Activated CD4-positive, alpha-beta T cell treated with anti-CD3 and anti-CD28 coated beads, Interleukin-2, amount 10 ng/mL, durations not matched to agents 24 days and 14 days (primary cell): ENCODE results near the gene ELAVL1. TPM values are rescaled to one million over a fixed set of nuclear protein-coding genes. Genes with fewer than 3 reads are reported as not detected.

ENCODE experiments used
- DNase-seq: peaks from one replicate; pipeline ENCODE4 v3.0.0; 2022
- H3K27ac Mint-ChIP-seq: one replicate; pipeline ENCODE4 v1.8.0; 2022; ENCODE audit warnings: mild to moderate bottlenecking, mixed read lengths
- H3K27me3 Mint-ChIP-seq: one replicate; pipeline ENCODE4 v1.8.0; 2022; ENCODE audit warnings: mixed read lengths
- H3K36me3 Mint-ChIP-seq: one replicate; pipeline ENCODE4 v1.8.0; 2022; ENCODE audit warnings: low read depth, mild to moderate bottlenecking, mixed read lengths
- H3K4me1 Mint-ChIP-seq: one replicate; pipeline ENCODE4 v1.8.0; 2021; ENCODE audit warnings: mixed read lengths
- H3K4me3 Mint-ChIP-seq: one replicate; pipeline ENCODE4 v1.8.0; 2022; ENCODE audit warnings: mild to moderate bottlenecking, moderate library complexity, mixed read lengths
- H3K9me3 Mint-ChIP-seq: one replicate; pipeline ENCODE4 v1.8.0; 2021; ENCODE audit warnings: mixed read lengths
- intact Hi-C: fragments of 100-400 bp; cut with micrococcal nuclease; formaldehyde crosslinking; loops from one replicate; pipeline ENCODE4 v1.15.1; 2023
- total RNA-seq: library from RNA; stranded (reverse); gene quantifications from 2 replicates; pipeline ENCODE4 v1.2.3, GENCODE V29; 2022

The ELAVL1 gene
- 191 and 193 TPM in 2 replicates for total RNA-seq

GRCh38 chr19:8005534-8006256, at the start of gene ELAVL1:
TSS of gene ELAVL1 (minus strand) at chr19:8005641. CDS start at chr19:7991815, 13,826 bp downstream.
- DNase-seq: peak; percentile 98
- Mint-ChIP-seq H3K4me1 (peaks cover 30% of the 10 kb centered on the region), H3K4me3 (peak within 1 kb of the TSS; percentile 96), H3K27ac (peak within 1 kb of the TSS; percentile 89), H3K9me3 (no peaks in the 10 kb centered on the region), H3K27me3 (no peaks in the 10 kb centered on the region), H3K36me3 (peaks cover 20% of the 10 kb centered on the region)
- intact Hi-C loops: loop anchor here (10.0 kb wide), 1 partner anchor 829 kb away; the partner anchor contains the start of genes MBD3L1 and ZNF558

- Mint-ChIP-seq H3K4me1 (peaks cover 13% of the 10 kb centered on the region), H3K27ac (no peak overlapping the region), H3K27me3 (peaks cover 5% of the 10 kb centered on the region), H3K4me3 (no peak overlapping the region), H3K36me3 (no peaks in the 10 kb centered on the region), H3K9me3 (no peaks in the 10 kb centered on the region)
- intact Hi-C loops: no loop called here
- DNase-seq: no peak
Measured at GRCh38 chr19:8054169-8054568, 48.7 kb upstream of the ELAVL1 start.

GRCh38 chr19:8052464-8052859, 47.0 kb upstream of the ELAVL1 start, which contains the start of gene CCL25:
TSS of gene CCL25 (plus strand) at chr19:8052760. CDS start at chr19:8053050, 290 bp downstream.
- Mint-ChIP-seq H3K27me3 (peaks cover 7% of the 10 kb centered on the region), H3K4me1 (peaks cover 14% of the 10 kb centered on the region), H3K36me3 (no peaks in the 10 kb centered on the region), H3K4me3 (peak within 1 kb of the TSS; percentile 3), H3K27ac (peak within 1 kb of the TSS; percentile 41), H3K9me3 (no peaks in the 10 kb centered on the region)
- no peak for DNase-seq
- intact Hi-C loops: no loop called here

- Mint-ChIP-seq H3K4me3 (peak overlapping the region; percentile 65), H3K27ac (no peak overlapping the region), H3K36me3 (no peaks in the 10 kb centered on the region), H3K9me3 (no peaks in the 10 kb centered on the region), H3K4me1 (peaks cover 18% of the 10 kb centered on the region), H3K27me3 (peaks cover 8% of the 10 kb centered on the region)
- intact Hi-C loops: no loop called here
- DNase-seq: peak; percentile 92
Measured at GRCh38 chr19:8050274-8051096, 45.0 kb upstream of the ELAVL1 start.

- DNase-seq: peak; percentile 73
- Mint-ChIP-seq H3K36me3 (no peaks in the 10 kb centered on the region), H3K4me1 (peaks cover 7% of the 10 kb centered on the region), H3K27ac (no peak overlapping the region), H3K27me3 (peaks cover 9% of the 10 kb centered on the region), H3K4me3 (no peak overlapping the region), H3K9me3 (no peaks in the 10 kb centered on the region)
- intact Hi-C loops: no loop called here
Measured at GRCh38 chr19:8046569-8047165, 41.2 kb upstream of the ELAVL1 start.

- no peaks in the 10 kb centered on the region for H3K36me3 Mint-ChIP-seq
- DNase-seq: no peak
- H3K27me3 Mint-ChIP-seq: peaks cover 9% of the 10 kb centered on the region
- intact Hi-C loops: no loop called here
- peaks cover 7% of the 10 kb centered on the region for H3K4me1 Mint-ChIP-seq
- H3K27ac Mint-ChIP-seq: no peak overlapping the region
- H3K4me3 Mint-ChIP-seq: no peak overlapping the region
- H3K9me3 Mint-ChIP-seq: no peaks in the 10 kb centered on the region
Measured at GRCh38 chr19:8045872-8046568, 40.6 kb upstream of the ELAVL1 start.

- no peak overlapping the region for H3K4me3 Mint-ChIP-seq
- H3K9me3 Mint-ChIP-seq: no peaks in the 10 kb centered on the region
- intact Hi-C loops: no loop called here
Measured at GRCh38 chr19:8044018-8044417, 38.6 kb upstream of the ELAVL1 start.

GRCh38 chr19:8042900-8043299, 37.5 kb upstream of the ELAVL1 start:
- Mint-ChIP-seq H3K27ac (no peak overlapping the region), H3K36me3 (no peaks in the 10 kb centered on the region), H3K27me3 (peaks cover 4% of the 10 kb centered on the region), H3K4me3 (no peak overlapping the region), H3K4me1 (peaks cover 5% of the 10 kb centered on the region), H3K9me3 (no peaks in the 10 kb centered on the region)
- intact Hi-C loops: no loop called here
- DNase-seq: no peak

More at GRCh38 chr19:8044018-8044417, 38.6 kb upstream of the ELAVL1 start:
- no peaks in the 10 kb centered on the region for H3K36me3 Mint-ChIP-seq
- peaks cover 4% of the 10 kb centered on the region for H3K27me3 Mint-ChIP-seq
- H3K27ac Mint-ChIP-seq: no peak overlapping the region
- DNase-seq: no peak
- peaks cover 5% of the 10 kb centered on the region for H3K4me1 Mint-ChIP-seq

GRCh38 chr19:8041531-8041931, 36.1 kb upstream of the ELAVL1 start:
- H3K27me3 Mint-ChIP-seq: peaks cover 5% of the 10 kb centered on the region
- H3K27ac Mint-ChIP-seq: no peak overlapping the region
- H3K9me3 Mint-ChIP-seq: no peaks in the 10 kb centered on the region
- no peak for DNase-seq
- no peaks in the 10 kb centered on the region for H3K4me1 Mint-ChIP-seq
- H3K36me3 Mint-ChIP-seq: no peaks in the 10 kb centered on the region
- intact Hi-C loops: no loop called here
- H3K4me3 Mint-ChIP-seq: no peak overlapping the region

GRCh38 chr19:8039231-8039630, 33.8 kb upstream of the ELAVL1 start:
- intact Hi-C loops: no loop called here
- H3K4me3 Mint-ChIP-seq: no peak overlapping the region
- DNase-seq: no peak
- no peaks in the 10 kb centered on the region for H3K9me3 Mint-ChIP-seq
- H3K27me3 Mint-ChIP-seq: peaks cover 7% of the 10 kb centered on the region
- H3K36me3 Mint-ChIP-seq: no peaks in the 10 kb centered on the region
- no peak overlapping the region for H3K27ac Mint-ChIP-seq
- H3K4me1 Mint-ChIP-seq: no peaks in the 10 kb centered on the region

- Mint-ChIP-seq H3K9me3 (no peaks in the 10 kb centered on the region), H3K27ac (no peak overlapping the region), H3K27me3 (peaks cover 6% of the 10 kb centered on the region), H3K4me1 (no peaks in the 10 kb centered on the region), H3K36me3 (no peaks in the 10 kb centered on the region), H3K4me3 (no peak overlapping the region)
- intact Hi-C loops: no loop called here
- no peak for DNase-seq
Measured at GRCh38 chr19:8038815-8039214, 33.4 kb upstream of the ELAVL1 start.

GRCh38 chr19:8036434-8037099, 31.1 kb upstream of the ELAVL1 start:
- no peak for DNase-seq
- Mint-ChIP-seq H3K4me1 (peaks cover 2% of the 10 kb centered on the region), H3K27ac (no peak overlapping the region), H3K36me3 (no peaks in the 10 kb centered on the region), H3K9me3 (no peaks in the 10 kb centered on the region), H3K4me3 (no peak overlapping the region), H3K27me3 (peaks cover 11% of the 10 kb centered on the region)
- intact Hi-C loops: no loop called here

- H3K27ac Mint-ChIP-seq: no peak overlapping the region
- no peak overlapping the region for H3K4me3 Mint-ChIP-seq
- H3K4me1 Mint-ChIP-seq: peaks cover 2% of the 10 kb centered on the region
Measured at GRCh38 chr19:8034178-8034525, 28.7 kb upstream of the ELAVL1 start.

More at GRCh38 chr19:8034178-8034525, 28.7 kb upstream of the ELAVL1 start:
- Mint-ChIP-seq H3K36me3 (no peaks in the 10 kb centered on the region), H3K9me3 (no peaks in the 10 kb centered on the region), H3K27me3 (peaks cover 11% of the 10 kb centered on the region)
- intact Hi-C loops: no loop called here
- no peak for DNase-seq
